H1 (cell line): ENCODE measurements around the gene FCN2. TPM values are rescaled to one million over a fixed set of nuclear protein-coding genes. Genes with fewer than 3 reads are reported as not detected.

Experiments used
- CTCF ChIA-PET: fragments of 300-600 bp; sonication (Branson Sonifier 250); formaldehyde crosslinking; loops from one replicate; lab custom pipeline; 2021; ENCODE audit not compliant: partially characterized antibody; lab: Charles Lee
- POLR2A ChIA-PET: fragments of 300-600 bp; sonication (Branson Sonifier 250); formaldehyde crosslinking; loops from one replicate; lab custom pipeline; 2021; ENCODE audit warnings: inconsistent platforms; ENCODE audit not compliant: partially characterized antibody; lab: Charles Lee
- DNase-seq, 2 experiments: peaks; one replicate each; pipeline versions ENCODE4 v3.0.0 to v3.0.0-alpha.2; 2010 to 2022; ENCODE audit warnings: low spot score in 2 of 2, low read depth in 1 of 2, mixed read lengths in 1 of 2
- FAIRE-seq: peaks from 2 replicates; lab custom pipeline; 2011; peaks lifted over from hg19 to GRCh38; lab: Jason Lieb, UNC
- H2AFZ ChIP-seq: 2 replicates; pipeline ENCODE4 v1.8.1; 2012; ENCODE audit warnings: low read length, inconsistent platforms
- H2AK5ac ChIP-seq: 2 replicates; pipeline ENCODE4 v1.6.1; 2013; ENCODE audit warnings: low read depth, low read length
- H2BK120ac ChIP-seq: replicated peaks from 2 replicates; pipeline ENCODE3; 2013; ENCODE audit warnings: low read depth, low read length, inconsistent platforms
- H2BK12ac ChIP-seq: 2 replicates; pipeline ENCODE4 v1.6.1; 2013; ENCODE audit warnings: low read depth, low read length
- H2BK15ac ChIP-seq: 2 replicates; pipeline ENCODE4 v1.6.1; 2013; ENCODE audit warnings: low read length
- H2BK20ac ChIP-seq: 2 replicates; pipeline ENCODE4 v1.6.1; 2013; ENCODE audit warnings: low read length
- H2BK5ac ChIP-seq: 2 replicates; pipeline ENCODE4 v1.6.1; 2013; ENCODE audit warnings: low read depth, low read length
- H3K14ac ChIP-seq: 2 replicates; pipeline ENCODE4 v1.6.1; 2013; ENCODE audit warnings: inconsistent platforms; ENCODE audit not compliant: insufficient read length
- H3K18ac ChIP-seq: 2 replicates; pipeline ENCODE4 v1.6.1; 2013; ENCODE audit warnings: low read length; ENCODE audit errors: extremely low read depth
- H3K23ac ChIP-seq: 2 replicates; pipeline ENCODE4 v1.6.1; 2013; ENCODE audit warnings: inconsistent platforms; ENCODE audit not compliant: insufficient read length
- H3K23me2 ChIP-seq: 2 replicates; pipeline ENCODE4 v1.6.1; 2013; ENCODE audit warnings: low read depth, low read length
- H3K27ac ChIP-seq: 2 replicates; pipeline ENCODE4 v1.6.1; 2011; ENCODE audit warnings: low read depth, low read length, inconsistent platforms
- H3K27me3 ChIP-seq, 4 experiments: replicated peaks in 1 of 4; 1 replicate in 1 of 4; 2 replicates in 3 of 4; pipeline versions ENCODE4 v1.6.1 to v1.8.1; 2011 to 2013; ENCODE audit warnings: low read length in 3 of 4, mild to moderate bottlenecking in 3 of 4, inconsistent platforms in 2 of 4, mixed read lengths in 2 of 4, moderate library complexity in 1 of 4; ENCODE audit not compliant: control insufficient read depth in 3 of 4, insufficient read depth in 3 of 4; ENCODE audit errors: extremely low read depth in 1 of 4
- H3K36me3 ChIP-seq, 4 experiments: 2 replicates each; pipeline versions ENCODE4 v1.6.1 to v1.8.1; 2011 to 2013; ENCODE audit warnings: mild to moderate bottlenecking in 4 of 4, low read length in 3 of 4, moderate library complexity in 2 of 4, control low read depth in 1 of 4, inconsistent platforms in 1 of 4; ENCODE audit not compliant: insufficient read depth in 4 of 4, control insufficient read depth in 2 of 4
- H3K4ac ChIP-seq: replicated peaks from 2 replicates; pipeline ENCODE3; 2013; ENCODE audit warnings: low read length, low read depth, mixed read lengths, inconsistent platforms; ENCODE audit not compliant: insufficient read length
- H3K4me1 ChIP-seq, 4 experiments: replicated peaks in 1 of 4; 1 replicate in 1 of 4; 2 replicates in 3 of 4; pipeline versions ENCODE4 v1.6.1 to v1.8.1; 2011 to 2013; ENCODE audit warnings: low read length in 3 of 4, inconsistent platforms in 2 of 4, mixed read lengths in 1 of 4; ENCODE audit not compliant: insufficient read depth in 4 of 4, control insufficient read depth in 3 of 4
- H3K4me2 ChIP-seq, 2 experiments: 2 replicates each; pipeline versions ENCODE4 v1.6.1 to v1.8.1; 2011 to 2013; ENCODE audit warnings: low read depth in 2 of 2, low read length in 2 of 2, control low read depth in 1 of 2, inconsistent platforms in 1 of 2, mild to moderate bottlenecking in 1 of 2; ENCODE audit not compliant: insufficient read depth in 1 of 2
- H3K4me3 ChIP-seq, 4 experiments: fragments of 200-600, 300-600 bp in 1 of 4; sonication (generic), shearing (Covaris generic), sonication (Bioruptor Twin) in 1 of 4; 2 replicates each; pipeline versions ENCODE4 v1.5.1 to v1.8.1; 2011 to 2016; ENCODE audit warnings: low read length in 4 of 4, low read depth in 3 of 4, control low read depth in 2 of 4, inconsistent platforms in 2 of 4, mild to moderate bottlenecking in 2 of 4, mixed read lengths in 1 of 4, moderate library complexity in 1 of 4; ENCODE audit not compliant: insufficient read depth in 2 of 4; ENCODE audit errors: extremely low read depth in 1 of 4
- H3K56ac ChIP-seq: replicated peaks from 2 replicates; pipeline ENCODE3; 2013; ENCODE audit warnings: low read depth, mild to moderate bottlenecking, mixed read lengths, low read length, inconsistent platforms; ENCODE audit not compliant: insufficient read length
- H3K79me1 ChIP-seq: 2 replicates; pipeline ENCODE4 v1.6.1; 2013; ENCODE audit warnings: low read depth, low read length, control low read depth
- H3K79me2 ChIP-seq, 2 experiments: 2 replicates each; pipeline versions ENCODE4 v1.6.1 to v1.8.1; 2012 to 2013; ENCODE audit warnings: low read length in 2 of 2, mild to moderate bottlenecking in 2 of 2, inconsistent platforms in 1 of 2; ENCODE audit not compliant: insufficient read depth in 2 of 2, control insufficient read depth in 1 of 2
- H3K9ac ChIP-seq, 4 experiments: replicated peaks in 1 of 4; 1 replicate in 1 of 4; 2 replicates in 3 of 4; pipeline versions ENCODE4 v1.6.1 to v1.8.1; 2011 to 2013; ENCODE audit warnings: low read depth in 3 of 4, low read length in 3 of 4, control low read depth in 2 of 4, mild to moderate bottlenecking in 2 of 4, moderate library complexity in 2 of 4, inconsistent platforms in 1 of 4; ENCODE audit errors: extremely low read depth in 1 of 4
- H3K9me3 ChIP-seq, 2 experiments: 2 replicates each; pipeline versions ENCODE4 v1.6.1 to v1.8.1; 2012 to 2013; ENCODE audit warnings: mild to moderate bottlenecking in 2 of 2, moderate library complexity in 2 of 2, control low read depth in 1 of 2, inconsistent platforms in 1 of 2, low read depth in 1 of 2, low read length in 1 of 2, mixed read lengths in 1 of 2; ENCODE audit not compliant: insufficient read depth in 2 of 2
- H4K20me1 ChIP-seq, 2 experiments: replicated peaks in 1 of 2; 2 replicates each; pipeline versions ENCODE3 to v1.8.1; 2011 to 2013; ENCODE audit warnings: inconsistent platforms in 2 of 2, low read length in 2 of 2, mild to moderate bottlenecking in 1 of 2; ENCODE audit not compliant: insufficient read depth in 2 of 2, control insufficient read depth in 1 of 2
- H4K5ac ChIP-seq: 2 replicates; pipeline ENCODE4 v1.6.1; 2013; ENCODE audit warnings: low read length, low read depth, mixed read lengths, inconsistent platforms; ENCODE audit not compliant: insufficient read length
- H4K8ac ChIP-seq: 2 replicates; pipeline ENCODE4 v1.8.0; 2013; ENCODE audit warnings: mild to moderate bottlenecking, moderate library complexity, low read length, inconsistent platforms; ENCODE audit not compliant: insufficient read depth; ENCODE audit errors: extremely low read depth
- H4K91ac ChIP-seq: replicated peaks from 2 replicates; pipeline ENCODE3; 2013; ENCODE audit warnings: low read length, mixed read lengths, inconsistent platforms; ENCODE audit not compliant: insufficient read length
- EP300 ChIP-seq, 2 experiments: IDR thresholded peaks; 1 replicate in 1 of 2; 2 replicates in 1 of 2; pipeline ENCODE4 v1.6.1; 2011 to 2012; ENCODE audit warnings: low read depth in 2 of 2, low read length in 2 of 2, mild to moderate bottlenecking in 2 of 2, borderline replicate concordance in 1 of 2, inconsistent platforms in 1 of 2, moderate library complexity in 1 of 2
- GABPA ChIP-seq: IDR thresholded peaks from 2 replicates; pipeline ENCODE4 v1.6.1; 2011; ENCODE audit warnings: mild to moderate bottlenecking, low read length, moderate library complexity, borderline replicate concordance; ENCODE audit not compliant: insufficient read depth
- KDM1A ChIP-seq: fragments of 200-600, 300-600 bp; sonication (generic); IDR thresholded peaks from 2 replicates; pipeline ENCODE4 v1.7.1; 2016; ENCODE audit warnings: mild to moderate bottlenecking, low read length, borderline replicate concordance
- POLR2A ChIP-seq, 2 experiments: IDR thresholded peaks; 1 replicate in 1 of 2; 2 replicates in 1 of 2; pipeline ENCODE4 v1.6.1; 2011; ENCODE audit warnings: low read depth in 2 of 2, low read length in 2 of 2, mild to moderate bottlenecking in 2 of 2; ENCODE audit errors: control extremely low read depth in 1 of 2
- RNF2 ChIP-seq: fragments of 200-900, 300-1000 bp; sonication (generic); IDR thresholded peaks from 2 replicates; pipeline ENCODE4 v1.7.1; 2016; ENCODE audit warnings: borderline replicate concordance, low read depth, mild to moderate bottlenecking, antibody characterized with exemption, low read length; ENCODE audit not compliant: poor library complexity, severe bottlenecking; ENCODE audit errors: missing control alignments
- WGBS, 2 experiments: shearing (Covaris generic) in 1 of 2; methylation state at CpG; one replicate each; pipeline versions ENCODE4 v1.1.6 to v1.1.7; 2013 to 2015; ENCODE audit warnings: low lambda C conversion rate in 2 of 2, mixed read lengths in 2 of 2, inconsistent platforms in 1 of 2, low coverage in 1 of 2, missing lambda C conversion rate in 1 of 2; ENCODE audit not compliant: insufficient replicate concordance in 2 of 2, insufficient coverage in 1 of 2, insufficient read length in 1 of 2; ENCODE audit errors: extremely low coverage in 1 of 2, missing lambda C conversion rate in 1 of 2; 5-methylcytosine and 5-hydroxymethylcytosine counted together
- polyA plus RNA-seq, 7 experiments: library from polyadenylated mRNA; depleted of rRNA in 3 of 7; stranded (reverse) in 5 of 7; unstranded in 2 of 7; fragments of >200 nt in 5 of 7; fragments of 200-250 nt in 2 of 7; gene quantifications; 1 replicate in 5 of 7; 2 replicates in 1 of 7; 4 replicates in 1 of 7; pipeline versions ENCODE4 v1.2.1 to v1.2.3, GENCODE V29; 2011 to 2013; ENCODE audit warnings: missing spikeins in 2 of 7, mixed read lengths in 2 of 7
- total RNA-seq: library from RNA; stranded (reverse); fragmentation: NEBNext Ultra II Directional; extraction: Animal tissue kit (Norgen Biotek cat#: 25700); gene quantifications from 2 replicates; pipeline ENCODE4 v1.2.1, GENCODE V29; 2021
- TF ChIP-seq, protein P1 (sequence below), 3 experiments: IDR thresholded peaks; 1 replicate in 2 of 3; 2 replicates in 1 of 3; pipeline versions ENCODE4 v1.5.1 to v1.6.1; 2011; ENCODE audit warnings: low read length in 3 of 3, mild to moderate bottlenecking in 3 of 3, inconsistent platforms in 2 of 3, low read depth in 1 of 3, moderate library complexity in 1 of 3; ENCODE audit not compliant: insufficient read depth in 1 of 3; ENCODE audit errors: control extremely low read depth in 1 of 3

FCN2 gene
- total and polyA plus RNA-seq, 2 of the 8 experiments (the other 6 are each of a cell fraction or from before 2014, with no cell fraction given) = not detected

DNA sequence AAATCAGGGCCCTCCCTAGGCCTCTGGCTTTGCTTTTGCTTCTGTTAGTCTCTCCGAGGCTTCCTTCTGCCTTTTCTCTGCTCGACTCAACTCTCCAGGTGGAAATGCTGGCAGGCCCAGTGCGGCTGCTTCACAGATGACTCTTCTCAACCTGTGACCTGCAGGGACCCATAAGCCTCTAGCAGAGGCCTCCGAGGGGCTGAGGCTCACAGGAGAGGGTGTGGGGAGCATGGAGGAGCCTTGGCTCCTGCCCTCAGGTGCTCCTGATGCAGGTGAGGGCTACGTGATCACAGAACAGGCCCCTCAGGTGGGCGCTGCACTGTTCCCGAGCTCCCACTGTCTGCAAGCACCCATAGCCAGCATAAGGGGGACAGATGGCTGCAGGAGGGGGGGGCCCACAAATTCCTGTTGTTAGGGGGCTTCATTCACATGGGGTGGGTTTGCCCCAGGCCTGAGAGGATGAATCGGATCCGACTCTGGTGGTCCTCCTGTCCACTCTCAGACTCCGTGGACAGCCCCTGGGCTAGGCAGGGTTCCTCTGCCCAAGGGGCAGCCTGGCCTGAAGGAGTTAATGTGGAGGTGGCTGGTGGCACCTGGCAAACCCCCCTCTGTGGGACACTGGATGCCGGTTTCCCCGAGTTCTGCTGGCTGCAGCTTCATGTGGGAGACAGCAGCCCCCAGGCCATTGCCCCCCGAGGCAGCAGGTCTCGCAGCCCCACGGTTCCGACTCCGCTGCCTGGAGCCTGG lies 10.9 kb upstream of the FCN2 start:
- Histone ChIP-seq H3K23me2 (no peaks in the 10 kb centered on the region), H3K79me1 (no peaks in the 10 kb centered on the region), H2BK120ac (no peak overlapping the region), H4K91ac (no peak overlapping the region), H4K8ac (no peak overlapping the region), H2AFZ (no peak overlapping the region), H4K20me1 (no peaks in the 10 kb centered on the region), H3K9ac (no peak overlapping the region), H2BK20ac (no peak overlapping the region), H3K27me3 (no peaks in the 10 kb centered on the region), H3K4me2 (no peak overlapping the region), H3K23ac (no peak overlapping the region), H3K36me3 (no peaks in the 10 kb centered on the region), H3K4me1 (no peaks in the 10 kb centered on the region), H2AK5ac (no peak overlapping the region), H3K4ac (no peak overlapping the region), H3K9me3 (no peaks in the 10 kb centered on the region; a peak in 1 of 4 replicates), H2BK12ac (no peak overlapping the region), H3K27ac (no peak overlapping the region), H3K14ac (no peak overlapping the region), H3K79me2 (no peaks in the 10 kb centered on the region), H4K5ac (no peak overlapping the region), H3K56ac (no peak overlapping the region), H3K18ac (no peak overlapping the region), H2BK5ac (no peak overlapping the region), H3K4me3 (no peak overlapping the region), H2BK15ac (no peak overlapping the region)
- 93% methylated on average over 14 of the region's 17 CpGs; no CpG with 5 or more reads in 1 of the 2 experiments for WGBS, 2 experiments
- POLR2A ChIA-PET = no interaction called here
- DNase-seq (no peak), FAIRE-seq (no peak)
- TF ChIP-seq POLR2A (IDR thresholded peaks at IDR 0.05; ENCODE audit: control extremely low read depth in 1 of 2, low read depth in 2 of 2, low read length in 2 of 2) (no peak), EP300 (IDR thresholded peaks at IDR 0.05; ENCODE audit: borderline replicate concordance in 1 of 2, low read depth in 2 of 2, low read length in 2 of 2) (no peak), KDM1A (no peak), RNF2 (no peak), GABPA (no peak)
- TF ChIP-seq, protein P1, sequence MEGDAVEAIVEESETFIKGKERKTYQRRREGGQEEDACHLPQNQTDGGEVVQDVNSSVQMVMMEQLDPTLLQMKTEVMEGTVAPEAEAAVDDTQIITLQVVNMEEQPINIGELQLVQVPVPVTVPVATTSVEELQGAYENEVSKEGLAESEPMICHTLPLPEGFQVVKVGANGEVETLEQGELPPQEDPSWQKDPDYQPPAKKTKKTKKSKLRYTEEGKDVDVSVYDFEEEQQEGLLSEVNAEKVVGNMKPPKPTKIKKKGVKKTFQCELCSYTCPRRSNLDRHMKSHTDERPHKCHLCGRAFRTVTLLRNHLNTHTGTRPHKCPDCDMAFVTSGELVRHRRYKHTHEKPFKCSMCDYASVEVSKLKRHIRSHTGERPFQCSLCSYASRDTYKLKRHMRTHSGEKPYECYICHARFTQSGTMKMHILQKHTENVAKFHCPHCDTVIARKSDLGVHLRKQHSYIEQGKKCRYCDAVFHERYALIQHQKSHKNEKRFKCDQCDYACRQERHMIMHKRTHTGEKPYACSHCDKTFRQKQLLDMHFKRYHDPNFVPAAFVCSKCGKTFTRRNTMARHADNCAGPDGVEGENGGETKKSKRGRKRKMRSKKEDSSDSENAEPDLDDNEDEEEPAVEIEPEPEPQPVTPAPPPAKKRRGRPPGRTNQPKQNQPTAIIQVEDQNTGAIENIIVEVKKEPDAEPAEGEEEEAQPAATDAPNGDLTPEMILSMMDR (IDR thresholded peaks at IDR 0.05; ENCODE audit: control extremely low read depth in 1 of 3, insufficient read depth in 1 of 3, low read depth in 1 of 3, low read length in 3 of 3) = no peak
- CTCF ChIA-PET = no interaction called here
